NCI-H345 treated with DMSO at 0.1 percent for 48 hours (cell line): Measurements from ENCODE around the gene SCART1.
"Not testable (repeated sequence)": the region's sequence is repeated elsewhere in the genome, so short reads cannot be mapped to it uniquely, and the experiment has no call there.

Experiments
- DNase-seq: peaks from one replicate; lab custom pipeline; 2025; ENCODE audit not compliant: unreplicated experiment; lab: John Stamatoyannopoulos, UW

SCART1 gene

DNA sequence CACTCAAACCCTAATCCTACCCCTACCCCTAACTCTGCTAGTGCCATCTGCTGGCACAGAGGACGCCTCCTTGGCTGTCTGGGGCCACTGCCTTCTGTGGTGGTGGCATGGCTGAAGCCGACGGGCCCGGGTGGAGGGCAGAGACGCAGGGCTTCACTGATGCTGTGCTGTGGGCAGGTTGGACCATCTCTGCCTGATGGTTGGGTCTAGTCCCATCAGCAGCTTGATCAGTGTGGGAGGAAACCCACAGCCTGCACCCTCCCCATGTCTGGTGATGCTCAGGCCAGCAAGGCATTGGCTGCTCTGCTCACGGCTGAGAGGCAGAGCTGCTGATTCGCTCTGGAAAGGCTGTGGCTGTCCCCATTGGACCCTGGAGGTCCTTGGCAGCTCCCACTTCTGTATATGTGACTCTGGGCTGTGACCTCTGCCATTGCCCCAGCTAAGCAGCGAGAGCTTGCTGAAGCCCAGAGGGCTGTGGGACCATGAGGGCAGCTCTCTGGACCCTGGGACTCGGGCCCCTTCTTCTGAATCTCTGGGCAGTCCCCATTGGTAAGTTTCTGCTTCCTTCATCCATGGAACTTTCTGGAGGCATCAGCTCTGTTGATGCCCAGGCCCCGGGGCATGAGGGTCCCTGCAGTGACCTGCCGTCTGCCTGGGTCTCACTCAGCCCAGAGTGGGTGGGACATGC is at the start of gene SCART1:
TSS of gene SCART1 (plus strand) at position 430 of the 688 bp plus-strand sequence. CDS start at position 483, 53 bp downstream.
- DNase-seq = no peak

GRCh38 chr10:133405272-133405671 is 48.5 kb upstream of the SCART1 start:
- no peak for DNase-seq

GRCh38 chr10:133405844-133406527 is 47.8 kb upstream of the SCART1 start:
- no peak for DNase-seq

DNA sequence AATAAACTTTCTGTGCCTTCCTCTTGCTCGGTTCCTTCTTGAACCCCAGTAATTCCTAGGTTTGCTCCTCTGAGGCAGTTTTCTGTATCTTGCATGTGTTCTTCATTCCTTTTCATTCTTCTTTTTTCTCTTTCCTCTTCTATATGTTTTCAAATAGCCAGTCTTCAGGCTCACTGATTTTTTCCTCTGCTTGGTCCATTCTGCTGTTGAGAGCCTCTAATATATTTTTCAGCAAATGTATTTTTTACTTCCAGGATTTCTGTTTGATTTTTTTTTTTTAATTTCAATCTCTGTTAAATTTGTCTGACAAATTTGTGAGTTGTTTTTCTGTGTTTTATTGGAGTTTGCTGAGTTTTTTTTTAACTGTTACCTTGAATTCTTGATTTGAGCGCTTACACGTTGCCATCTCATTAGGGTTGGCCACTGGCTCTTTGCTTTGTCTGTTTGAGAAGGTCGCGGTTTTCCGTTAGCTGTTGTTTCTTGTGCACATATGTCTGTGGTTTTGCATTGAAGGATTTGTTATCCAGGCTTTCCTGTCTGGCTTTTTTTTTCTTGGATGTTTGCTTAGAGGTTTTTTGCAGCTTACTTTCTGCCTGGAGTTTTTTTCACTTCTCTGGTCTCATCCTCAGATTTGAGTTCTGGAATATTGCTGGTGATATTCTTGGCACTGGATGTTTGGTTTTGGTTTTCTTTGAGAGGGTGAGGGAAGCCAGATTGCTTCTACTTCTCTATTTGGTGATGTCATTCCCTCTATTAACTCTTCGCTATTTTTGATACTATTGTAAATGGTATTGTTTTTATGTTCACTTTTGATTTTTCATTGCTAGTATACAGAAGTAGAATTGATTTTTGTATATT is 42.0 kb upstream of the SCART1 start:
- no peak for DNase-seq

- DNase-seq = no peak
These were observed 41.4 kb upstream of the SCART1 start for GRCh38 chr10:133412381-133412711.

DNA sequence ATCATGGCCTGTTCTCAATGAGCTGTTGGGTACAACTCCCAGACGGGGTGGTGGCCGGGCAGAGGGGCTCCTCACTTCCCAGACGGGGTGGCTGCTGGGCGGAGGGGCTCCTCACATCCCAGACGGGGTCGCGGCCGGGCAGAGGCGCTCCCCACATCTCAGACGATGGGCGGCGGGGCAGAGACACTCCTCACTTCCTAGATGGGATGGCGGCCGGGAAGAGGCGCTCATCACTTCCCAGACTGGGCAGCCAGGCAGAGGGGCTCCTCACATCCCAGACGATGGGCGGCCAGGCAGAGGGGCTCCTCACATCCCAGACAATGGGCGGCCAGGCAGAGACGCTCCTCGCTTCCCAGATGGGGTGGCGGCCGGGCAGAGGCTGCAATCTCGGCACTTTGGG is 39.3 kb upstream of the SCART1 start:
- DNase-seq = not testable (repeated sequence)

GRCh38 chr10:133415752-133416151 is 38.0 kb upstream of the SCART1 start:
- DNase-seq = no peak

DNA sequence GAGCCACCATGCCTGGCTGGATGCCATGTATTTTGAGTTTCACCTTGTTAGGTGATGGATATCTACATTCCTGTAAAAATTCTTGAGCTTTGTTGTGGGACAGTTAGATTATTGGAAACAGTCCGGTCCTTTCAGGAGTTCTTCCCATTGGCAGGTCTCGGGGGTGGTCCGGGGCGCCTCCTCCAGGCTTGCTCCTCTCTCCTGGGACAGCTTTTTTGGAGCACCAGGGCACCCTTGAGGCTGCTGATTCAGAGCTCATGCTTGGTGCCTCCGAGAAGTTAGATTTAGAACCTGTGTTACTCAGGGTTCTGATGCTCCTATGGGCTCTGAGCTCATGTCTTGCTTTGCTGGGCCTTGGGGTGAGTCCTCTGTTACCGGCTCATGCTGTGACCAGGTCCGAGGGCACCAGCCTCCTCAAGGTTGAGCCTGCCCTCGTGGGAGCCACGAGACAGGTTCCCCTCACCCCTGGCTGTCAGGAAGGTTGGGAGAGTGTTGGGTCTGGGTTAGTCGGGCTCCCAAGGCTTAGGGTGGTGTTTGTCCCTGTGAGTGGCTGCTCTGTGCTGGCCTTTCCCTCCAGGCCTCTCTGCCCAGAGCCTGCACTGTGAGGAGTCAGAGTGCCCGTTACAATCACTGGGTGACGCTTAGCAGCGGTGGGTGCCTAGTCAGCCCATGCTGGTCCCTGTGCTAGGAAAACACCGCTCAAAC is 35.3 kb upstream of the SCART1 start:
- DNase-seq = no peak

DNA sequence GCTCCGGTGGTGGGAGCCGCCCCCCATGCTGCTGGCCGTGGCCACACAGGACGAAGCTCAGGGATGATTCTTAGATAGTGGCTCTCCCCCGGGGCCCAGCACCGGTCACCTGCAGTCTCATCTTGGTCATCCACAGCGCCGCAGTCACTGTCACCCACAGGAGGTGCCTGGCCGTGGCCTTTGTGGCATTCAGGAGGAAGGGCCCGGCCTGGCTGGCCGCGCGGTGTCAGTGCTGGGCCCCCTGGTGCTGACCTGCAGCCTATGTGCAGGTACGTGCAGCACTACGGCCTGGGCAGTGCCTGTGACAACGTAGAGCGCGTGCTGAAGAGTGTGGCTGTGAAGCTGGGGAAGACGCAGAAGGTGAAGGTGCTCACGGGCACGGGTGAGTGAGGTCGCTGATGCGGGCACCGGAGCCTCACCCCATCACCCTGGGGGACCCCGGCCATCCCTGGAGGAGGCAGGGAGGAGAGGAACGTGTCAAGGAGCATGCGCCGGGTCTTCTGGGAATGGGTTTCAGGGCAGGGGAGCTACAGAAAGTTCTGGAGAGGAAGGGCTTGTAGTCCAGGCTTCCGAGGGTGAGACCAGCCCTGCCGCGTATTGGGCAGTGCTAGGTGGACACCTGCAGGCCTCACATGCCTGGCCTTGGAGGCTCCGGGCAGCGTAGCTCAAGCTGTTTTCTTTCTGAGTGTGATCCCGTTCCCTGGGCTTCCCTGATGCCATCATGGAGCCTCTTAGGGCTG is 34.4 kb upstream of the SCART1 start:
- no peak for DNase-seq

GRCh38 chr10:133420028-133420427 is 33.7 kb upstream of the SCART1 start:
- no peak for DNase-seq

DNA sequence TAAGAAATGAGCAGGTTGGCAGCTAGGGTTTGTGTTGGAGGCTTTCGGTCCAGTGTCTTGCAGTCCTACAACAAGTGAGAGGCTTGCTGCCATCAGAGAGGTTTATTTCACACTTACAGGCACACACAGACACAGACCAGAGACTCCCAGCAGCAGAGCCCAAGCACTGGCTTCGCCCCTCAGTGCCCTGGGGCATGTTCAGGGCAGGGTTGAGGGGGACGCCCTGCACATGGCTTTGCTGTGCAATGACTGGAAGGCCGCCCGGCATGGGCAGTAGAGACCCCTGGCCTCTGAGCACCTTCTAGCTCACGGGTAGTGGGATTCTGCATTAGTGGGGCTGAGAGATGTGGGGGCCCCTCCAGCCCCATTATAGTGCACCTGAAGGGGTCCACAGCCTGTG is 33.2 kb upstream of the SCART1 start:
- no peak for DNase-seq

DNA sequence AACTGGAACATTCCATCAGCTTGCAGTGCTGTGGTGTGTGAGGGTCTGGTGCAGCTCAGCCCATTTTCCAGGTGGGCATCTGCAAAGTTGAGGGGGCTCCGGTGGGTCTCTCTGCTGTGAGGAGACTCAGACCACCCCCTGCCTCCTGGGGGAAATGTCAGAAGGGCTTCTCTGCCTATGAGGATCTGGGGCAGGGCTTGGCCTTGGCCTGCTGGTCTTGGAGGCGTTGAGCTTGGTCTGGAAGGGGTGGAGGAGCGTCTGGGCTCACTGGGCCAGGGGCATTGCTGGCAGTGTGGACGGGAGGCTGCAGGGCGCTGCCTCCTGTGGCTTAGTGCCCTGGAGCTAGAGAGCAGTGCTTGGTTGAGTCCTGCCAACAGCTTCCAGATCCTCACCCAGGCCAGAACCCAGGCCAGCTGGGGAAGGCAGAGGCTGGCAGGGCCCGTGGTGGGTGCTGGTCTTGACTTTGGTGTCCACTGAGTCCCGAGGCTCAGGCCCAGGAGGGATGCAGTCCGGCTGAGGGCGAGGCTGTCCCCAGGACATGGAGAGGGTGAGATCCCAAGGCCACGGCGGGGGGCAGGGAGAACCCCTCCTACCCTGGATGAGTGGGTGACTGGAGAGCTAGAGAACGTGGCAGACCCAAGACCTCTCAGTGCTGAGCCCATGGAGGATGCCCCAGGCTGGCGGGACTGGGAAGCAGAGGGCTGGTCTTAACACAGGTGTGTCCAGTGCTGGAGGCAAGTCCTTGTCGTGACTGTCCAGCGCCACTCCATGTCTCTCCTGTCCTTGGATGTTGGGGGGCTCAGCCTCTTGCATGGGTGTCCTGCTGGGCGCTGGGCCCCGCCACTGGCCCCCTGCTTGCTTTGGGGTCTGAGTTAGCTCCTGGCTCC is 32.2 kb upstream of the SCART1 start:
- DNase-seq = no peak

DNA sequence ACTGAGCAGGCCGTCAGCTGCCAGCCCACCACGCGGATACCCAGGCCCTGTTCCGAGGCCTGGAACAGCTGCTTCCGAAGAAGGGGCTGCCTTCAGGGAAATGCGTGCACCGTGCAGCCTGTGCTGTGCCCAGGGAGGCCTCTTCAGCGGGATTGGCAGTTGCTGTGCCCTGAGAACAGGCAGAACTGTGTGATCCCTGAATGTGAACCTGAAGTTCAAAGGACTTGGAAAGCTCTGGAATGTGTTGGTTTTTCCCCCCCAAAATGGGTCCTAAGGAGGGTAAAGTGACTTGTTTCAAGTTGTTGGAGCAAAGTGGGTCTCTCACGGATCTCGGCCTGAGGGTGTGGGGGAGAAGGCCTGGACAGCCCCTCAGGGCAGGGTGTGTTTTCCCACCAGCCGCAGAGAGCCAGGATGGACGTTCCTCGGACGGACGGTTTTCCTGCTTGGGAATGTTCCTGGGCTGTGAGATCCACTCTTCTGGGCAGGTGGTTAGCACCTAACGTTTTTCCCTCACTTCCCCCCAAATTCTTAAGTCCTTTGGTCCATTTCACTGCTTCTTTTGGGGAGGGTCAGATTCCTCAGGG is 31.4 kb upstream of the SCART1 start:
- no peak for DNase-seq

GRCh38 chr10:133422807-133423771 is 30.7 kb upstream of the SCART1 start:
- DNase-seq = no peak

DNA sequence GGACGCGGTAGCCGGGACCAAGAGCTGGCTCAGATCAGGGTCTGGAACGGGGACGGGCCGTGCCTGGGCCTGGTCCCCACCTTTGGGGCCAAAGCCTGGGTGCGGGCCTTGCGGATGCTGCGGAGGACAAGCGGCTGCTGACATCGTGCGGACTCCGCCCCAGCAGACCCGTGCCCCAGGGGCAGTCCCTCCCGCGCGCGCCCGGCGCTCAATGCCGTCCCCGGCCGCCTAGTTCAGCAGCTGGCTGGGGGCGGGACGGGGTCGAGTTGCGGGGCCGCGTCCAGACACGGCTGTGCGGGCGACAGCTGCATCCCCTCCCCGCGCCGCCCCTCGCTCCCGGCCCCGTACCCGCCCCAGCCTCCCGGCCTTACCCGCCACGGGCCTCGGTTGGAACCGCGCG is 29.6 kb upstream of the SCART1 start:
- not testable (repeated sequence) for DNase-seq

GRCh38 chr10:133424601-133425000 is 29.1 kb upstream of the SCART1 start, which contains the start of gene SPRN:
Gene SPRN (minus strand): TSS chr10:133424625. CDS start chr10:133423681, 944 bp downstream.
- DNase-seq = not testable (repeated sequence)

- DNase-seq = not testable (repeated sequence)
These were observed 24.2 kb upstream of the SCART1 start for GRCh38 chr10:133429571-133429970.
